DMS153 (cell line): ENCODE measurements around the gene SPRR2D.
"Not testable (repeated sequence)": the region's sequence is repeated elsewhere in the genome, so short reads cannot be mapped to it uniquely, and the experiment has no call there.

Experiments used
- DNase-seq: peaks from one replicate; lab custom pipeline; 2025; lab: John Stamatoyannopoulos, UW

SPRR2D gene

DNA sequence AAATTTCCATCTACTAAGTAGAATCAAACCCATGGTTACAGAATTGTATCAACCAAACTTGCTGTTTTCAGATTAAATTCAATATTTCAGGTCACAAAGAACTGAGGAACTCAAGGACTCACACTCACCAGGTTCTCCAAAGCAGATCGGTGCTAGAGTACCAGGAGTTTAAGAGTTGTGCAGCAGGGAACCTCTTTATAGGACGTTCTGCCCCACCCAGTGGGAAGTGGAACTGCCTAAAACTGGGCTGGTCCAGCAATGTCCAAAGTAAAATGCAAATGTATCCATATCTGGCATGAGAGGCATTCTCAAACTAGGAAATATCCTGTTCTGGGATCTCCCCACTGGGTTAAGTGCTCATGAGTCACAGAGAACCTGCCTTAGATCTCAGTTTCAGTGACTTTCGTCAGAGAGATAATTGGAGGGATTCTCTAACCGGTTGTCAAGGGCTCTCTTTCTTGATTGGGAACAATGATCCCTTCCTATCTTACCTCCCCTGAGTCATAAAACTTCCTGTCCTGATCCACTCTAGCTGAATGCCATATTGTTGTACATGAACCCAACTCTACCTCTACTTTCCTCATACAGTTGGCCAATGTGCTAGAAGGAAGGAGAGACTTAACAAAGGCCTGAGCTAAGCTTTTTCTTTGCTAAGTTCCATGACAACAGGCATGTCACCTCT, at the start of gene SPRR2D:
Gene SPRR2D, minus strand, starts transcription at position 171 of the 682 bp plus-strand sequence. CDS start 774 bp downstream, outside the sequence.
- DNase-seq = no peak

DNA sequence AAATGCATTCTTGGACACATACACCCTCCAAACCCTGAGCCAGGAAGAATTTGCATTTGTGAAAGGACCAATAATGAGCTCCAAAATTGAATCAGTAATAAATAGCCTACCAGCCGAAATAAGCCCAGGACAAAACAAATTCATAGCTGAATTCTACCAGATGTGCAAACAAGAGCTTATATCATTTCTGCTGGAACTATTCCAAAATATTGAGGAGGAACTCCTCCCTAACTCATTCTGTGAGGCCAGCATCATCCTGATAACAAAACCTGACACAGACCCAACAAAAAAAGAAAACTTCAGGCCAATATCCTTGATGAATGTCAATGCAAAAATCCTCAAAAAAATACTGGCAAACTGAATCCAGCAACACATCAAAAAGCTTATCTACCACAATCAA, 46.7 kb upstream of the SPRR2D start:
- no peak for DNase-seq

DNA sequence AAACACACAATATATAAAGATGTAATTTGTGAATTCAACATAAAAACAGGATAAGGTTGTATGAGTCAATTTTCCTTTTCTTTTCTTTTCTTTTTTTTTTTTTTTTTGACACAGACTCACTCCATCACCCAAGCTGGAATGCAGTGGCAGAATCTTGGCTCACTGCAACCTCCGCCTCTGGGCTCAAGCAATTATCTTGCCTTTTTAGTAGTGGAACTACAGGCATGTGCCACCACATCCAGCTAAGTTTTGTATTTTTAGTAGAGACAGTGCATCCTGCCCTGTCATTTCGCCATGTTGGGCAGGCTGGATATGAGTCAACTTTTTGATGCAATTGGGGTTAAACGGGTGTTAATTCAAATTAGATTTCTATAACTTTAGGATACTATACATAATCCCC, 40.8 kb upstream of the SPRR2D start:
- DNase-seq = no peak

DNA sequence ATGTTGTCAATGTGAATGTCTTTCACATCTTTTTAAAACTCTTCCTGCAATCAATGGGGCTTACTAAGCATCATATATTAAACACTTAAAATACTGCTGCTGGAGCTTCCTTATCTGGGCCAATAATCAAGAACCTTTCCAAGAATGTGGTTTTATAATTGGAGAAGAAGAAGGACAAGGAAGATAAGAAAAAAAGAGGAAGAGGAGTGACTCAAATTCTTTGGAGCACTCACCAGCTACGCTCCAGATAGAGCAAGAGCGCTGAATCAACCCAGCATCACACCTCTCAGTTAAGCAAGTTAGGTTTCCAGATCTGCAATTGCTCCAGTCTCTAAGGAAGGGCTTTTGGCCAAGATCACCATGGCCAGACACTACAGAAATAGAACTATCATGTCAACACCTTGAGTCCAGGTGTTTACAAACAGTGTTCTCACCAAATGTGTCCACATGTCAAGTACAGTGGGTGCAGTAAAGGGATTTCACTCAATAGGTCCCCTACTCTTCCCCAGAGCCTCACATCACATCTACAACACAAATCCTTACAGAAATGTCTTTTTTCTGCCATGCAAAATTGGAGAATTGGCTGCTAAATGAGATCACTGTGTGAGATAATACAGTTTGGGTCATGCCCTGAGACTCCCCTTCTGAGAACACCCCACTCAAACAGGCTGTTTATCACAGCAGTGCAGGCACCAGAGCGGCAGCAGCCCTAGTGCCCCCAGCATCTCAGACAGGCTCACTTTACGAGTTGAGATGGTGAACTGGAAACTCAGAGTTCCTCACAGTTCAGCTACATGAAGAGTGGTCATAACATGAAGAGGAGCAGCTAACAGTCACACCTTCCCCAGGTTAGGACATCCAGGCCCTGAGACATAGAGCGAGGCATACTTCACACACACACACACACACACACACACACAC, 32.1 kb upstream of the SPRR2D start:
- DNase-seq = no peak

DNA sequence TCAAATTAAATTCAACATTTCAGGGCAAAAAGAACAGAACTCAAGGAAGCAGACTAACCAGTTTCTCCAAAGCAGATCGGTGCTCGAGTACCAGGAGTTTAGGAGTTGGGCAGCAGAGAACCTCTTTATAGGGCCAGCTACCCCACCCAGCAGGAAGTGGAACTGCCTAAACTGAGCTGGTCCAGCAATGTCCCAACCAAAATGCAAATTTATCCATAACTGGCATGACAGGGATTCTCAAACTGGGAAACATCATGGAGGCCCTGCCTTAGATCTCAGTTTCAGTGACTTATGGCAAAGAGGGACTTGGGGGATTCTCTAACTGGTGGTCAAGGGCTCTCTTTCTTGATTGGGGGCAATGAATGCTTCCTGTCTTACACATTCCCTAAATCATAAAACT, 30.6 kb upstream of the SPRR2D start, which contains the start of gene SPRR2B:
Gene SPRR2B, minus strand, starts transcription at position 101 of the 400 bp plus-strand sequence. CDS start 772 bp downstream, outside the sequence.
- DNase-seq = no peak

DNA sequence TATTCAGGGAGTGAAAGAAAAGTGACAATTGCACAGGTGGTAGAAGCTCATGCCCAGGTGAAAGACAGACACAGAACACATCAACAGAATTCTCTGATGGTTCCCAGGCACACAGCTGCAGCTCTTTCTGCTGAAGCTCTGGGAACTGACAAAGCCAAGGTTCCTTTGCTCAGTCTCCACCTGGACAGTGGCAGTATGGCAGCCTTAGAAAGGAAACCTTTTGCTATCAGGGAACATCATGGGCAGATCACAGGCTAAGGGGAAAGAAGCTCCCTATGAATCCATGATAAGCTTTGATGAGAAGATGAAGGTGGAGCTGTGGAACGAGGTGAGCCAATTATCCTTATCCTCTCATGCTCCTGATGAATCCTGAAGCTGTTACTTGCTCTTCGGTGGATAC, 29.3 kb upstream of the SPRR2D start:
- no peak for DNase-seq

DNA sequence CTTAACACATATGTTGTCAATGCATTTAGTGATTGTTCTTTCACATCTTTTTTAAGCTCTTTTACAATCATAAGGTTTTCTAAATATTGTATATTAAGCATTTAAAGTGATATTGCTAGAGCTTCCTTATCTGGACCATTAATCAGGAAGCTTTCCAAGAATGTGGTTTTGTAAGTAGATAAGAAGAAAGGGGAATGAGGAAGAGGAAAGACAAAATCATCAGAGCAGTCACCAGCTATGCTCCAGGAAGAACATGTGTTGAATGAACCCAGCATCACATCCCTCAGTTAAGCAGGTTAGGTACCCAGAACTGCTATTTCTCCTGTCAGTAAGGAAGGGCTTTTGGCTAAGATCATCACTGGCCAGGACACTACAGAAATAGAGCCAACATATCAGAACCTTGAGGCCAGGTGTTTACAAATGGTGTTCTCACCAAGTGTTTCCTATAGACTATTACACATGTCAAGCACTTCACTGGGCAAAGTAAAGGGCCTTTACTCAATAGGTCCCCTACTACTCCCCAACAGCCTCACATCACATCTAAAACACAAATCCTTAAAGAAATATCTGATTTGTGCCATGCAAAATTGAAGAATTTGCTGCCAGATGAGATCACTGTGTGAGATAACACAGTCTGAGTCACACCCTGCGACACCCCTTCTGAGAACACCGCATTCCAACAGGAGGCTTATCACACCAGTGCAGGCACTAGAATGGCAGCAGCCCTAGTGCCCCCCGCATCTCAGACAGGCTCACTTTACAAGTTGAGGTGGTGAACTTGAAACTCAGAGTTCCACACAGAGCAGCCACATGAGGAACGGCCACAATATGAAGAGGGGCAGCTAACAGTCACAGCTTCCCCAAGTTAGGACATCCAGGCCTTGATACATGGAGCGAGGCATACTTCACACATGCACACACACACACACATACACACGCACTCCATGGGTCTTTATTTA, 18.2 kb upstream of the SPRR2D start:
- DNase-seq = no peak

DNA sequence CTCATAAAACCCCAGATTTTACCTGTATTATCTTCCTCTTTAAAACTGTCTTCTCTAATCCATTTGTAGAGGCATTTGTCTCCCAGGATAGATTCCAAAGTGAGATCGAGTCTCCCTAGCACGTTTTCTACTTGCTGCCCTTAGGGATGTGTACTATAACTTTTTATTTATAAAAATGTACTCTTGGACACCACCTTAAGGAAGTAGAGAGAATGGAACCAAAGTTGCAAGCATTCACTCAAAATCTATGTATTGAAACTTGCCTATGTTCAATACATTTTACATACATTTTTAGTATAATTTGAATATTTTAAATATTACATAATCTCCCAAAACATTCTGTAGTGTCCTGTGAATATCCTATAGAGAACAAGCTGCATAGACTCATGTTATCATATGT, 17.2 kb upstream of the SPRR2D start:
- no peak for DNase-seq

DNA sequence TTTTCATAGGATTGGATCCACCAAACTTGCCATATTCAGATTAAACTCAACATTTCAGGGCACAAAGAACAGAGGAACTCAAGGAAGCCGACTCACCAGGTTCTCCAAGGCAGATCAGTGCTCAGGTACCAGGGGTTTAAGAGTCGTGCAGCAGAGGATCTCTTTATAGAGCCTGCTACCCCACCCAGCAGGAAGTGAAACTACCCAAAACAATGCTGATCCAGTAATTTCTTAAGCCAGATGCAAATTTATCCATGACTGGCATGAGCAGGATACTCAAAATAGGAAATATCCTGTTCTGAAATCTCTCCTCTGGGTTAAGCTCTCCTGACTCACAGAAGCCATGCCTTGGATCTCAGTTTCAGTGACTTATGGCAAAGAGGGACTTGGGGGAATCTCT, 16.5 kb upstream of the SPRR2D start, which contains the start of gene SPRR2A:
Gene SPRR2A, minus strand, starts transcription at position 138 of the 400 bp plus-strand sequence. CDS start 777 bp downstream, outside the sequence.
- DNase-seq = no peak

DNA sequence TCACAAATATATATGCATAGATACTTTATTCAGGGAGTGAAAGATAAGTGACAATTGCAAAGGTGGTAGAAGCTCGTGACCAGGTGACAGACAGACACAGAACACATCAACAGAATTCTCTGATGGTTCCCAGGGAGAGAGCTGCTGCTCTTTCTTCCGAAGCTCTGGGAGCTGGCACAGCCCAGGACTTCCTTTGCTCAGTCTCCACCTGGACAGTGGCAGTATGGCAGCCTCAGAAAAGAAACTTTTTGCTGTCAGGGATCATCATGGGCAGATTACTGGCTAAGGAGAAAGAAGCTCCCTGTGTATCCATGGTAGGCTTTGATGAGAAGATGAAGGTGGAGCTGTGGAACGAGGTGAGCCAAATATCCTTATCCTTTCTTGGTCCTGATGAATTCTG, 15.2 kb upstream of the SPRR2D start:
- not testable (repeated sequence) for DNase-seq

DNA sequence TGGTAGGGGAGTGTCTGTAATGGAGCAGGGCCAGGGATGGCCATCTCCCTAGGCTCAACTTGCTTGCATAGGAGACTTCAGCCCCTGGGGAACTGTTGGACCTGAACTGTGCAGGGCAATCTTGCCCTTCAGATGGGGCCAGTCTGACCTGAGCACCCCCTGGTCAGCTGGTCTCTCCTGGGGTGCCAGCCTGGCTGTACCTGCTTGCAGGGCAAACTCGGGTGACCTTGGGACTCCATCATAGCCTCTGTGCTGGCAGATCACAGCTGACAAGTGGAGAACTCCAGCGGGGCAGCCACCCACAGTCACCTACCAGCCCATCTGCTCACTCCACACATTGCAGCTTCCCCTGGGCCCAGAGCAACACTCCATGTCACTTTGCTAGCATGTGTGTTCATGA, 8.3 kb upstream of the SPRR2D start:
- DNase-seq = no peak

DNA sequence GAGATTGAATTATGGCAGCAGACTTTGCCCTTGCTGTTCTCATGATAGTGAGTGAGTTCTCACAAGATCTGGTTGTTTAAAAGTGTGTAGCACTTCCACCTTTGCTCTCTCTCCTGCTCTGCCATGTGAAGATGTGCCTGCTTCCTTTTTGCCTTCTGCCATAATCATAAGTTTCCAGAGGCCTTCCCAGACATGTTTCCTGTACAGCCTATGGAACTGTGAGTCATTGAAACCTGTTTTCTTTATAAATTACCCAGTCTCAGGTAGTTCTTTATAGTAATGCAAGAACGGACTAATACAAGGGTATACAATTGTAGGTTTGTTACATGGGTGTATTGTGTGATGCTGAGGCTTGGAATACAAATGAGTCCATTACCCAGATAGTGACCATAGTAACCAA, 5.7 kb downstream of the SPRR2D start:
- DNase-seq = no peak

DNA sequence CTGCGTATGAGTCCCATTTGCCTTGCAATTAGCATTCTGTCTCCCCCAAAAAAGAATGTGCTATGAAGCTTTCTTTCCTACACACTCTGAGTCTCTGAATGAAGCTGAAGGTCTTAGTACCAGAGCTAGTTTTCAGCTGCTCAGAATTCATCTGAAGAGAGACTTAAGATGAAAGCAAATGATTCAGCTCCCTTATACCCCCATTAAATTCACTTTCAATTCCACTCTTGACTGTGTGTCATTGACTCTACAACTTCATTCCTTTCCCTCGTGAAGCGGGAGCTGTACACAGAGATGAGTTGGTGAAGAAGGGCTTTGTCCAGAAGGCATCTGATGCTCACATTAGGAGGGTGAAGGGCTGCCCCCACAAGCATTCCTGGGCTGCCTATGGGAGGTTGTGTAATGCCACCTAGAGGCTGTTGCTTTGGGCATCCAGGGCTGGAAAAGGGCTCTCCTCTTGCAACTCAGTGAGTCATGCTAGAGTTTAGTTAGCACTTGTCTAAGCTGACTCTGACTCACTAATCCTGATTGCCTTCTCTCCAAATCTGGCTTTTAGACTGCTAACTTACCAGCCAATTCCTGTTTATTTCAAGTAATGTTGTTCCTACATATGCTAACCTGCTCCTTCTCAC, 8.1 kb downstream of the SPRR2D start:
- no peak for DNase-seq

DNA sequence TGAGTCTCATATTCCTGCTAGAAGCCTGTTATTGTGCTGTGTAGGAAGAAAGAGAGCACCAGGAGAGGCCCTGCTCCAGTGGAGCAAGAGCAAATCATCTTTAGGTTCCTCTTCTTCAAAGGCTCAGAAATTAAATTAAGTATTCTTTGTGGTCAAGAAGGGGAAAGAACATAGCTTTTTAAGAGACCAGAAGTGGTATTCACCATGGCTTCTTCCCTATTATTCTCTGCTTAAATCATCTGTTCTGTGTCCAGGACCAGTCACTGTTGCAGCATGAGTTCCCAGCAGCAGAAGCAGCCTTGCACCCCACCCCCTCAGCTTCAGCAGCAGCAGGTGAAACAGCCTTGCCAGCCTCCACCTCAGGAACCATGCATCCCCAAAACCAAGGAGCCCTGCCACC, 8.8 kb downstream of the SPRR2D start:
- no peak for DNase-seq

DNA sequence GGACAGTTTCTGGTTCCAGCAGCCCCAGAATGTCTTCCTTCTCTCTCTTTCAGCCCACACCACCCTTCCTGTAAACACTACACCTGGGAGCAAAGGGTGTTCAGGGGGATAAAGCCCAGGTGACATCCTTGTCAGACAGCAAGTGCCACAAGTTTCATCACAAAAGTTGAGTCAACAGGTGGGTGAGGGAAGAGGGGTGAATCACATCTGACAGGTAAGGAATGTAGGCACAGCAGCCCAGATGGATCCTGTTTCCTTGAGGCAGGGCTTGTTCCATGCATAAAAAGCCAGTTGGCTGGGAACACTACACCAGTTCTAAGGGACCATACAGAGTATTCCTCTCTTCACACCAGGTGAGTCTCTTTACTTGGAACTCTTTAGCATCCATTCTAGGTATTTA, 10.0 kb downstream of the SPRR2D start, which contains the start of gene SPRR1B:
Gene SPRR1B, plus strand, starts transcription at position 309 of the 400 bp plus-strand sequence. CDS start 1,143 bp downstream, outside the sequence.
- no peak for DNase-seq

DNA sequence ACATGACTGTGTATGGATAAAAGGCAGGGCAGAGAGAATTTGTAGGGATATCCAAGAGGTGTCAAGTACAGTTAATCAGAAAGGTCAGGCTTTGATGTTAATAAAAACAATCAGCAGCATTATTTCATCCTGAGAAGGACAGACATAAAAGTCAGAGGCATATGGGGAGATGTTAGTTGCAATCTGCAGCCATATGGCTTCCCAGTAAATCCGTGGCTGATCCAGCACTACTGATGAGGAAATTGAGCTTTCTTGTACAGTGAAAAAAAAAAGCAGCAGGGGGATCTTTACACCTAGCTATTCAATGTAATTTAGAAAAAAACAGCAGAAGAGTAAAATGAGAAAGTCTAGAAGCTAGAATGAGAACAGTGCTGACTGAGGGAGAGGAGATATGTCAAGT, 12.2 kb downstream of the SPRR2D start:
- DNase-seq = no peak

DNA sequence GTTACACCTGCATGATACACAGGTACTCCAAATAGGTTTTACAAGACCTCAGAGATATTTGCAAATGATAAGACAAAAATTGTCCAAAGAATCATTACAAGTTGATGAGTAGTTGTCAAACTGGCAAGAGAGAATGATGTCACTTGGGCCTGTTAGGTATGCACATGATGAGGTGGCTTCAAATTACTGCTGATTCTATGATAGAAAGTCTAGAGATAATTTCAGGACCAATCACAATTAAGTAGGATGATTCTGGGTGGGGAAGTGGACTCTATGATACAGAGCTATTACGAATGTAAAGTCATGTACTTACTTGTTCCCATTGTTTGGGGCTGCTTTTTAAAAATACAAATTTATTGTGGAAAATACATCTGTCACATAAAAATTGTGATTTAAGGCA, 15.1 kb downstream of the SPRR2D start:
- DNase-seq = no peak

DNA sequence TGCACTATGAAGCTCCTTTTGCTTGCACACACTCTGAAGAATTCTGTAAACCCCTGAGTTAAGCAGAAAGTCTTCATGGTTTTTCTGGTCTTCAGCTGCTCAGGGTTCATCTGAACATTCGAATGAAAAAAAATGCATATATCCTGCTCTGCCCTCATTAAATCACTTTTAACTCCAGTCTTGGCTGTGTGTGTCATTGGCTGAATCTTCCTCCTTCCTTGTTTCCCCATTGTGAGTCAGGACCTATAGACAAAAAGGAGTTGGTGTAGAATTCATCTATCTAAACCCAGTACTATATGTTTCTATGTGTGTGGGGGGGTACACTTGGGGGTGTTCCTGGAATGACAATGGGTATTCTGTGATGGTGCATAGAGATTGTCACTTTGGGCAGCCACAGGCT, 16.5 kb downstream of the SPRR2D start:
- no peak for DNase-seq

DNA sequence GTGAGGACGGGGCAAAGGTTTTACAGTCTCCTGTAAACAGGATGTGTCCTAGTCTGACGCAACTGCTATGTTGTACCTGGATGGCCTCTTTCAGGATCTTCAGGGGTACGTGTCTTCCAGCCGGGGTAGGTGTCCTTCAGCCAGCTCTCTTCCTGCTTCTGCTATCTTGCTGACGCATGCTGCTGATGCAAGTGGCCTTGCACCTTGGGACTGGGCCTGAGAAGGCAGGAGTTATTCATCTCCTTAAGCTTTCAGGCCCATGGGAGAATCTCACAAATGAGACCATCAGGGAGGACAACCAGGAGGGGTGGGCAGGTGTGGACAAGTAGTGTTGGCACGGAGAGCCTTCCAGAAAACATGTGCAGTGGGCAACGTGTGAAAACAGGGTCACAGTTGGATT, 17.8 kb downstream of the SPRR2D start:
- no peak for DNase-seq

DNA sequence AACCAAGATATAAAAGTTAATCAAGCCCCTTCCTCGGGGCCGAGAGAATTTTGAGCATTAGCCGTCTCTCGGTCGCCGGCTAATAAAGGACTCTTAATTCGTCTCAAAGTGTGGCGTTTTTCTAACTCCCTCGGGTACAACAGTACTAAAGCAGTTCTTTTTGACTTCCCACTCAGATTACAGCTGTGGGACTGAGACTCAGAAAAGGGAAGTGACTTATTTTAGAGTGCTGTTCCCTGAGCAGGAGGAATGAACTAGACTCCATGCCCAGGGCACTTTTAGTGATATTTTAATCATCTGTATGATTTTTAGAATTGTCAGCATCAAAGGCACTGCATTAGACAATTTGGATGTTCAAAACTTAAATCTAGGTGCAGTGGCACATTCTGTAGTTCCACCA, 18.6 kb downstream of the SPRR2D start:
- not testable (repeated sequence) for DNase-seq

DNA sequence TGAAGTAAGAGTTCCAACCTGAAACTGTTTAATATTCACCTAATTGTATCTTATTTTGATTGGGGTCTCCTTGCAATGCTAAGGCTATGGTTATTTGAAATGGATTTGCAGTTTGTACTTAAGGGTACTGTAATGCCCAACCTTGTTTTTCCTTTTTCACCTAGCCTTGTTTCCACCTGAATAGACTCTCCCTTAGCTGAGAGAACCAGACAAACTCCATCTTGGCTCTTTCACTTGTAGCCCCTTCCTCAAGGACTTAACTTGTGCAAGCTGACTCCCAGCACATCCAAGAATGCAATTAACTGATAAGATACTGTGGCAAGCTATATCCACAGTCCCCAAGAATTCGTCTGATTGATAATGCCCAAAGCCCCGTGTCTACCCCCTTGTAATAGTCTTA, 19.1 kb downstream of the SPRR2D start:
- not testable (repeated sequence) for DNase-seq
